Fibroblast of mammary gland (primary cell): Measurements from ENCODE around the gene SNX22.

Experiments
- DNase-seq: peaks from one replicate; pipeline ENCODE4 v3.0.0-alpha.2; 2010; ENCODE audit warnings: low read depth
- H3K4me3 ChIP-seq: 2 replicates; pipeline ENCODE4 v1.5.1; 2011; ENCODE audit warnings: low read depth, mild to moderate bottlenecking, low read length, moderate library complexity; ENCODE audit not compliant: control insufficient read depth
- TF ChIP-seq, protein P1 (sequence below): conservative IDR thresholded peaks from 2 replicates; pipeline ENCODE4 v1.5.1; 2011; ENCODE audit warnings: low read depth, low read length, inconsistent platforms; ENCODE audit not compliant: control insufficient read depth, insufficient read depth

Gene SNX22

DNA sequence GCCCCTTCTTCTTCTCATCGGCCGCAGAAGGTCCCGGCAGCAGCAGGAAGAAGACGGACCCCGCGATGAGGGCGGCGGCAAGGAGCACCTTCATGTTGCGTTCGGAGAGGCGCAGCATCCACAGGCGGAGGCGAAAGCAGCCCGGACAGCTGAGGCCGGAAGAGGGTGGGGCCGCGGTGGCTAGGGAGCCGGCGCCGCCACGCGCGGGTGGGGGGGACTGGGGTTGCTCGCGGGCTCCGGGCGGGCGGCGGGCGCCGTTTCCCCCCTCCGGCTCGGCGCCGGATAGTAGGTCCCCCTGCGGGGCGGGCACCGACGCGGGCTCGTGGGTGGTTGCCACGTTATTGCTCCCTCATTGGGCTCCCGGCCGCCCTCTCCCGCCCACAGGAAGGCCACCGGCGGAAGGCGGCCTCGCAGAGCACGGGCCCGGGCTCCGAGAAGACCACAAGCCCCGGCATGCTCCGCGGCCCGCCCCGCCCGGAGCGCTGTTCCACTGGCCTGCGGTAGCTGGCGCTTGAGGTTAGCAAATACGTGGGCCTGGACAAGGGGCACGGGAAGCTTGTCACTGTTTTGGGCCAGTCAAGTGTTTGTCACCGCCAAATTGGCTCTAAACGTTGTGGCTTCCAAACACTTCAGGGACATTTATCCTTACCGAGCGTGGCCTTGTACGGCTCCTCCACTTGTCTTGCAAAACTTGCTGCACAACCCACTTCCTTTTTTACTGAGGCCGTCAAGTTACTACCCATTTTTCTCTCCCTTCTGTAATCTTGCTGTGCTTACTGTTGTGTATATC lies 11.5 kb downstream of the SNX22 start, which contains the start of gene PPIB:
Gene PPIB (minus strand): TSS at position 154 of the 790 bp plus-strand sequence. CDS start 36 bp downstream, at position 118.
- TF ChIP-seq, protein P1, sequence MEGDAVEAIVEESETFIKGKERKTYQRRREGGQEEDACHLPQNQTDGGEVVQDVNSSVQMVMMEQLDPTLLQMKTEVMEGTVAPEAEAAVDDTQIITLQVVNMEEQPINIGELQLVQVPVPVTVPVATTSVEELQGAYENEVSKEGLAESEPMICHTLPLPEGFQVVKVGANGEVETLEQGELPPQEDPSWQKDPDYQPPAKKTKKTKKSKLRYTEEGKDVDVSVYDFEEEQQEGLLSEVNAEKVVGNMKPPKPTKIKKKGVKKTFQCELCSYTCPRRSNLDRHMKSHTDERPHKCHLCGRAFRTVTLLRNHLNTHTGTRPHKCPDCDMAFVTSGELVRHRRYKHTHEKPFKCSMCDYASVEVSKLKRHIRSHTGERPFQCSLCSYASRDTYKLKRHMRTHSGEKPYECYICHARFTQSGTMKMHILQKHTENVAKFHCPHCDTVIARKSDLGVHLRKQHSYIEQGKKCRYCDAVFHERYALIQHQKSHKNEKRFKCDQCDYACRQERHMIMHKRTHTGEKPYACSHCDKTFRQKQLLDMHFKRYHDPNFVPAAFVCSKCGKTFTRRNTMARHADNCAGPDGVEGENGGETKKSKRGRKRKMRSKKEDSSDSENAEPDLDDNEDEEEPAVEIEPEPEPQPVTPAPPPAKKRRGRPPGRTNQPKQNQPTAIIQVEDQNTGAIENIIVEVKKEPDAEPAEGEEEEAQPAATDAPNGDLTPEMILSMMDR = peak; percentile 32
- peak; percentile 94 for DNase-seq
- H3K4me3 ChIP-seq = peak within 1 kb of the TSS; percentile 97

DNA sequence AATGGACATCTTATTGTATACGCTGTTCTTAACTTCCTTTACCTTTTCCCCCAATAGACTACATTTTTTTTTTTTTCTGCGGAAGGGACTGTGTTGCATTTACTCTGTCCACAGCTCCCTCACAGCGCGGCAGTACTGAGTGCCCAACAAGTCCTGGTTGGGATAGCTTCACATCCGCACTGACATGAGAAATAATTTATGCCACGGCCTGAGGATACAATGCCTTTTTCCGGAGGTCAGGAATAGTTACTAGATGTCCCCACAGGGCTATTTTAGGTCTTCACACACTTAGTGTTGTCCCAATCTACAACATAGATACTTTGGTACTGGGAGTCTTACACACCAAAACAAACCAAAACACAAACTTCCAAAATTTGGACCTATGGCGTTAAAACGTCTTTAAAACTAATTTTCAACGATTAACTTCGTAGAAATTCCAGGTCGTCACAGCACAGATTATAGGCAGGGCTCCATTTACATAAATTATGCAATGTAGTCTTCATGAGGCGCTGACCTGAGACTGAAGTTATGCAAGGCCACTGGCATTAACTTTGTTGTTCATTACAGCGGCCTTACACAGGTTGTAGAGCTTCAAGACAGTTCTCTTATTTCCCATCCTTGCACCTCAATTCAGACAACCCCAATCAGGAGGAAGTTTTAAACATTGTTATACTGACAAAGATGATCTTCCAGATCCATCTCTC lies 12.3 kb downstream of the SNX22 start:
- TF ChIP-seq, protein P1 = no peak
- DNase-seq = no peak
- H3K4me3 ChIP-seq = peak overlapping the region; percentile 51

DNA sequence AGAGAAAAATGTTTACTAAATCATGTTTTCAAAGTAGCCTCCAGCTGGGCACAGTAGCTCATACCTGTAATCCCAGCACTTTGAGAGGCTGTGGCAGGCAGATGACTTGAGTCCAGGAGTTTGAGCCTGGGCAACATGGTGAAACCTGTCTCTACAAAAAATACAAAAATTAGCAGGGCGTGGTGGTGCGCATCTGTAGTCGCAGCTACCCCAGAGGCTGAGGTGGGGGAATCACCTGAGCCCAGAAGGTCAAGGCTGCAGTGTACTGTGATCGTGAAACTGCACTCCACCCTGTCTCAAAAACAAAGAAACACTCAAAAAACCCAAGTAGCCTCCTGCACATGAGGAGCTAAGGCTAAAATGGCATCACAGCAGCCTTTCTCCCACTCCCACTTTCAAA lies 12.9 kb downstream of the SNX22 start:
- H3K4me3 ChIP-seq = no peak overlapping the region
- TF ChIP-seq, protein P1 = no peak
- no peak for DNase-seq

DNA sequence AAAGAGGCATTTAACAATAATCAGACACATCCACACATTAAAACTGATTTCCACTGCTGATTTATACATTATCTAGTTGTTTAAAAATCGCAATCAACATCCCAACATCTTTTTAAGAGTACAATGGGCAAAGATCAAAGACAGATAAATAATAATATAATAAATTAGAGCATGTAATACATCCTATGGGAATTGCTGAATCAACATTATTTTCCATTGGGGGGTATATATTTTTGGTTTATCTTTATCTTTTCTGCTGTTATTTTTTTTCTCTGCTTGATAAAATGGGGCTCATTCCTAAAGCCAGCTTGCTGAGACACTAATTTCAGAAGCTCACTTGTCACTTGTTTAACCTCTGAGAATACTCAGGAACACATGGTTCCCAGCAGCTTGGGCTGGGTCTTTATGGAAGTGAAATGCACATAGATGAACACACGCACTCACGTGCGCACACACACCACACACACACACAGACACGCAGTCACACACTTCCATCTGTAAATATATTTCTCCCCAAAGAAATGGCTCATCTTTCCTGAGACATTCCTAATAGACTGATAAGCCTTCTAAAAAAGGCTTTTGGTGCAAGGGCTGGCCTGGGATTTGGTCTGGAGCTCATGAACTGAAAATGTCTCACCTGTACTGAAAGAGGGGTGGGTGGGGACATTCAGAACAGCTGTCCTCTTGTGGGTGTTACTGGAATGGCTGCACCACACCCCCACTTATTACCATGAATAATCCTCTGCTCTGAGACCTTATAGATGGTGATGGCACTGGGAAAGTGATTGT lies 14.8 kb downstream of the SNX22 start:
- TF ChIP-seq, protein P1 = no peak
- no peak for DNase-seq

DNA sequence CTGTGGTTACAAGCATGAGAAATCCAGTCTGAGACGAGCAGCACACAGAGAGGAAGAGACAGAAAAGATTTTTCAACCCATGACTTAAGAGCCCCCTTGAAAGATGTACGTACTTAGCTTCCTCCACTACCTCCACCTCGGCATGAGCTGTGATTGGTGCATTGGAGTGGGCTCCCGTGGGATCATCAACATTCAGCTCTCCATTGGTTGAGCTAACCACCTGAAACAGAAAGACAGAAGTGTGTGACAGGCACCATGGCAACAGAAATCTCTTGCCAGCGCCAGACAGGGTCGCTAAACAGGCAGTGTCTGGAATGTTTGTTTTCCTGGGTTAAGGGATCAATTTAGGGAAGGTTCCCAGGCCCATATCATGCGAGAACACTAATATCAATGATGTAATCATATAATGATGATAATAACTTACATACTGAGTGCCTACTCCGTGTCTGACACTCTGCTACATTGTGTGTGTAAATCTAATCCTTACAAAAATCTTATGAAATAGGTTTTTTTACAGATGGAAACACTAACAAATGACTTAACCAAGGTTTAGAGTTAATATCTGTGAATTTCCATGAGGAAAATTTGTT lies 28.8 kb downstream of the SNX22 start:
- H3K4me3 ChIP-seq = no peak overlapping the region
- DNase-seq = no peak
- TF ChIP-seq, protein P1 = no peak

More for the DNA sequence above, 14.8 kb downstream of the SNX22 start:
- H3K4me3 ChIP-seq = no peak overlapping the region

DNA sequence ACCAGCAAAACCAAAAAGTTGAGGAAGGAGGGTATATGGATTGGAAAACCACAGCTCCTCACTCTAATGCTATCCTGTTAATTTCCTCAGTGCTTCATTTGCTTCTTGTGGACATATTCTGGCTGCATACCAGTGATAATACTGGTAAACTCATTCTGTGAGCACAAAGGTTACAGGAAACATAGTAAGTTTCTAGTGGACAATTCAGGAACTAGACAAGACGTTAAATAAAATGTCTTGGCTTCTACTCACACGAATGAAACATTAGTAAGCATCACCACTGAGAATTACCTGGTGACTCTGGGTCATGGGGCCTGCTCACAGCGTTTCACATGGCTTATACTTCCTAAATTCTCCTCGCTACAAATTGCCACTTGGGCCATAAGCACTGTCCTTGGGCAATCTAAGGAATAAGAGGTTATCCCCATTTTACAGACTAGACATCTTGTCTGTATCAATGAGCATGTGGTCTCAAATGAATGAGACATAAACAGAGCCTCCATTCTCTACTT lies 31.4 kb downstream of the SNX22 start:
- no peak for DNase-seq
- TF ChIP-seq, protein P1 = no peak
- H3K4me3 ChIP-seq = no peak overlapping the region
